Renal cortical epithelial cell (primary cell): ENCODE data around the gene FAF1. TPM values are rescaled to one million over a fixed set of nuclear protein-coding genes. Genes with fewer than 3 reads are reported as not detected.

Experiments used
- DNase-seq: peaks from one replicate; pipeline ENCODE4 v3.0.0-alpha.2; 2011; ENCODE audit warnings: low read depth
- total RNA-seq: library from RNA; depleted of rRNA; stranded (reverse); fragments of >200 nt; gene quantifications from 2 replicates; pipeline ENCODE4 v1.2.3, GENCODE V29; 2014

FAF1 gene
- total RNA-seq, 1 donor from 2014 or later = 92.6 TPM

DNA sequence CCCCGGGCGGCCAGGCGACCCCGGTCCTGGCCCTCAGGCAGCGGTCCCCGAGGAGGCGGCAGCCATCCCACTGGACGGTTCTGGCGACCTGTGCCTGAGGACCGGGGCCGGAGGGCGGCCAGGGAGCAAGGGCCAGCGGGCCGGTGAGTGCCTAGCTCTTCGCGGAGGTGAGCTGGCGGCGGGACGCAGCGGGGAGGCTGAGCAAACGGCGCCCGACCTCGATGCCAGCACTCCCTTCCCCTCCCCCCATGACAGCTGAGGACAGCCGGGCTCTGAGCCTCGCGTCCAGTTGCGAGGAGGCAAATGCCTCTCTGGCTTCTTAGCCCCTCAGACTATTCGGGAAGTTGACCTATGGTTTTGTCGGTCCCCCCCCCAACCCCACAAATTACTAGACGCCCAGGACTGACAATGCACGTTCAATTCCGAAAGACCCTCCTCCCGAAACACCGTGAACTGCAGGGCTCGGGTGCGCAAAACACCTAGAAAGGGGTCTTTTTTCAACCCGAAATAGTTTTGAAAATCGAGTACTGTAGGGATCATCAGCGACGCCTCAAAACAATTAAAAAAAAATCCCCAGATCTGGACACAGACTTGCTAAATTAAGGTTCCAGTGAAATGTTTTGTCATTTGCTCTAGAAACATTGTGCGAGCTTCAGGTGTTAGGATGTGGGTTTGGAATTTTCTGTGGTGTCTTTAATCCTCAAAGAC, 18.2 kb upstream of the FAF1 start:
- no peak for DNase-seq

DNA sequence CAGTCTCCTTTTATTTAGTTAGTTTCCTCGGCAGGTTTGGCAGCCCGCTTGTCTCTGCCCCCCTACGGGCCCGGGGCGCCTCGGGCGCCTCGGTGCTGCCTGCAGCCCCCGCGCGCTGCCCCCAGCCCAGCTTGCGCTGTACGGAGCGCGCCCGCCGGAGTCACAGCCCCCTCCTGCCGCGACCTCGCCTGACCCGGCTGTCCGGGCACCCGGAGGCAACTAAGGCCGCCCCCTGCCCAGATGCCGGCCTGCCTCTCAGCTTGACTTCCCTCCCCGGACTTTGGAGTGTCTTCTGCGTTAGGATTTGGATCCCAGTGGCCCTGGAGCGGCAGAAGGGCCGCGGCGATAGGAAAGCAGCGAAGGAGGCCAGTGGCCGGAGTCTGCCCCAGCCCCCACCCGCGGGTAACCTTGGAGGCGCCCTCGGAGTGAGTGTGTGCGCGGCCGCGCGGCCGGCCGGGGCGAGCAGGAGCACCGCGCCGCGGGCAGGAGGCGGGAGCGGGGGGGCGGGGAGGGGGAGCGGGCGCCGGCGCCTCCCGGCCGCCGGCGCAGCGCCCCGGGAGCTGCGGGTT, 17.6 kb upstream of the FAF1 start:
- no peak for DNase-seq

DNA sequence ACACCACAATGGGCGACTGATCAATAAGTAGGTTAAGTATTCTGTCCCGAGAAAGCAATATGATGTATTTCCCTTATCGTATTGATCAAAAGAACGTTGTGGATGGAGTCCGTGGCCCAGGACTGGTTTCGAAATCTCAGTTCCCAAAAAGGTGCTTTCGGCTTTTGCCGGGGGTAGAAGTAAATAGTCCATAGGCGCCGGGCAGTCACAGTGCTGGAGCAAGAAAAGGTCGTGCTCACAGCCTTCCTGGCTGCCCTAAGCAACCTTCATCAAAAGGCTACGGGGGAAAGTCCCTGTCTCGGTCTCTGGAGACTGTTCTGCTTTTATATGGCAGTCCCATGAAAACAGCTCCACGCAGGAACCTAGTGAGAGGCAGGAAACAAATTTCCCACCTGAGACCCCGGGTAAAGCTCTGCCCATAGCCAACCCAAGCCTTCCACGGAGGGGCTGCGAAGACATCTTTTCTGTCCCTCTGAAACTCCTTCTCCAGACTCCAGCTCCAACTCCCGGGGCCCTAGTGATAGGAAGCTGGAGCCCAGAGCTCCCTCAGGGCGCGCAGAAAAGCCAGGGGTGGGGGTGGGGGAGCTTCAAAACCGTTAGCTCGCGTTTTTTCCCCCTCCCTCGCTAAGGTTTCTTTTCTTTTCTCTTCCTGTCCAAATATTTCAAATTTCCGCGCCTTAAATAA, 17.0 kb upstream of the FAF1 start:
- no peak for DNase-seq

GRCh38 chr1:50976111-50976889, 16.2 kb upstream of the FAF1 start:
- no peak for DNase-seq

GRCh38 chr1:50975436-50975835, 15.4 kb upstream of the FAF1 start:
- DNase-seq = no peak

DNA sequence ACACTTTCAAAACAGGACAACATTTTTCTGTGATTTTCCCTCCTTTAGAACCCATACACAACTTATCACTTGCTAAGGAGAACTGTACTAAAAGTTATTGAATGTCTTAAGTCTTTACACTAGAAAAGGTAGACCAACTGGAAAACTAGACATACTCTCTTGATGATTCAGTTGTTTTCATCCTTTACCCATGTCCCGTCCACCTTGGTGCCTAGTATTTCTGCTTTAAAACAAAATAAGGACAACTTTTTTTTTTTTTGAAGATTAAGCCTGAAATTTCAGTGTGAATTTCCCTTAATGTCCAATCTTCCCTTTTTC, 14.5 kb upstream of the FAF1 start:
- DNase-seq = no peak

DNA sequence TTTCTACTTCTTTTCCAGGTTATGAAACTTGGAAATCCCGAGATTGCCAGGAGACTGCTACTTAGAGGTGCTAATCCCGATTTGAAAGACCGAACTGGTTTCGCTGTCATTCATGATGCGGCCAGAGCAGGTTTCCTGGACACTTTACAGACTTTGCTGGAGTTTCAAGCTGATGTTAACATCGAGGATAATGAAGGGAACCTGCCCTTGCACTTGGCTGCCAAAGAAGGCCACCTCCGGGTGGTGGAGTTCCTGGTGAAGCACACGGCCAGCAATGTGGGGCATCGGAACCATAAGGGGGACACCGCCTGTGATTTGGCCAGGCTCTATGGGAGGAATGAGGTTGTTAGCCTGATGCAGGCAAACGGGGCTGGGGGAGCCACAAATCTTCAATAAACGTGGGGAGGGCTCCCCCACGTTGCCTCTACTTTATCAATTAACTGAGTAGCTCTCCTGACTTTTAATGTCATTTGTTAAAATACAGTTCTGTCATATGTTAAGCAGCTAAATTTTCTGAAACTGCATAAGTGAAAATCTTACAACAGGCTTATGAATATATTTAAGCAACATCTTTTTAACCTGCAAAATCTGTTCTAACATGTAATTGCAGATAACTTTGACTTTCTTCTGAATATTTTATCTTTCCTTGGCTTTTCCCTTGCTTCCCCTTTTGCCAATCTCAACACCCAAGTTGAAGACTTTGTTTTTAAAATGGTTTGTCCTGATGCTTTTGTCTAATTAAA, 14.0 kb upstream of the FAF1 start:
- DNase-seq = no peak

DNA sequence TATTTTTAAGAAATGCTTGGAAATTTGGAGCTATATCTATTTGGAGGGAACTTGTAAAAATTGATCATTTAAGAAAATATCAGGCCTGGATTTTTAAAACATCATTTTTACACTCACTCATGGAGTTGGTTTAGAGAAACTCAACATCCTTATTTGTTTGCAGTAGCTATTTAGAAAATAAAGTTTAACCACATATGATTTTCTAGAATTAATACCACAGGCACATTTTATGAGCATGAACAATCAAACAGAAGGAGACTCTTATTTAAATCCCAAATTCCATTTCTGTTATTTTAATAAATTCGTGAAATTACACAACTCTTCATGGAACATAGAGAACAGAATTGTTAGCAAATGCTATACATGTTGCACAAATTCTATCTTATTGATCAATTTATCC, 13.2 kb upstream of the FAF1 start:
- no peak for DNase-seq

DNA sequence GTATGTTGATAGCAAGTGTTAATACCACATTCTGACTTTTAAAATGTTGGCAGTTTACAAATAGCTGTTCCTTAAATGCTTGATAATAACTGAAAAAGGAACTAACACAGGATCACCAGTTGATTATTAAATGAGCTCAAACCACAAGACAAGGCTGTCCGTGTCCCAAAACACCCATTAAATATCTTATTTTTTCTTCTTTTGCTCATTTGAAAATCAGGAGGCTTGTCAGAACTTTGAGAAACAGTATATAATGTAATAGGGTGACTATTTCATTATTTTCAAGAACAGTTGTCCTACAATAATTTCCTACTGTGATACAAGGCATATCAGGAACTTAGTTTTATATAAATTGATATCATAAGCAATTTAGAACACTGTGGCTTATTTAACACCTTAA, 12.7 kb upstream of the FAF1 start:
- DNase-seq = no peak

DNA sequence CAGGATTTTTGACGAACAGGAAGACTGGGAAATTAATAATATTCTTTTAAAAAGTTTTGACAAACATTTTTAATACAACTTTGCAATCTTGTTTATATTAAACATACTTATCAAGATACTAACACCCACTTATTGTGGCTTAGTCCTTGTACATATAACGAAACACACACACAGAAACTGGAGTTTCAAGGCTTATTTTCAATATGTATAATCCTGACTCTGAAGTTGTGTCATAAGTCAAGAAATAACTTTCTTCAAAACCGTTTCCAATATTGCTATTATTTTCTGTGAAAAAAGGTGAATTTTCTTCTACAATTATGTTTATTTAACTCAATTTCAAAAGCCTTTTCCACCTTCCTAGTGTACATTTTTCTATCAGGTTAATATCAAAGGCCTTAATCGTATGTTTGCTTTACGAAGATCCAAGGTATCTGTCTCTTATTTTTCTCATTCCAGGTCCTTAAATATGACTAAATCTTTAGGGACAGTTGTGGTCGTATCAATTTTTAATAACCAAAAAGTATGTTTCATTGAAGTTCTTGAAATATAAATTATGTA, 11.8 kb upstream of the FAF1 start:
- no peak for DNase-seq

DNA sequence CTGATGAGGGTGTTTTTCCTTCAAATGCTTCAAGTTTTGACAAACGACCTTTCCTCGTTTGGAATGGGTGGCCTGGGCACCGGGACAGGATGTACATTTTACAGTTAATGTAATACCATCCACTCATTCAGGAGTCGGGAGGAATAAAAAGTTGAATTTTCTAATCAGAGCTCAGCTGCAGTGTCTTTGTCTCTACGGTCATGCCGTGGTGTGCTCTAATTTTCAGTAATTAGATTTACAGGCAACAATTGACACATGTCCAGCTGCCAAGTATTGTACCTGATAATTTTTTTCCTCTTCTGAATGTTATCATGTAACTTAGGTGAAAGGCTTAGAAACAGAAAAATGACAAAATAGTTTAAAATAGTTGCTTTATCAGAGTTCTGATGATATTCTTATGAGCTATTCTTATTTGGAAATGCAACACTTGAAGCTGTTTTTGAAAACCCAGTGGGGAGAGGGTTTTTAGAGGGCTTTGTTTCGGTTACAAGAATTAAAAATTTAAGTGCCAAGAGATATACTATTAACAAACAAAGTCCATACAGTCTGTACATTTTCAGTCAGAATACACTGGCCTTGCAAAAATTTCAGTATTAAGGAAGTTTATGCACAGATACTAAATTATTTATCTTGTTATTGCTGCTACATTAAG, 11.0 kb upstream of the FAF1 start:
- DNase-seq = no peak

GRCh38 chr1:50970509-50970887, 10.4 kb upstream of the FAF1 start:
- DNase-seq = no peak

DNA sequence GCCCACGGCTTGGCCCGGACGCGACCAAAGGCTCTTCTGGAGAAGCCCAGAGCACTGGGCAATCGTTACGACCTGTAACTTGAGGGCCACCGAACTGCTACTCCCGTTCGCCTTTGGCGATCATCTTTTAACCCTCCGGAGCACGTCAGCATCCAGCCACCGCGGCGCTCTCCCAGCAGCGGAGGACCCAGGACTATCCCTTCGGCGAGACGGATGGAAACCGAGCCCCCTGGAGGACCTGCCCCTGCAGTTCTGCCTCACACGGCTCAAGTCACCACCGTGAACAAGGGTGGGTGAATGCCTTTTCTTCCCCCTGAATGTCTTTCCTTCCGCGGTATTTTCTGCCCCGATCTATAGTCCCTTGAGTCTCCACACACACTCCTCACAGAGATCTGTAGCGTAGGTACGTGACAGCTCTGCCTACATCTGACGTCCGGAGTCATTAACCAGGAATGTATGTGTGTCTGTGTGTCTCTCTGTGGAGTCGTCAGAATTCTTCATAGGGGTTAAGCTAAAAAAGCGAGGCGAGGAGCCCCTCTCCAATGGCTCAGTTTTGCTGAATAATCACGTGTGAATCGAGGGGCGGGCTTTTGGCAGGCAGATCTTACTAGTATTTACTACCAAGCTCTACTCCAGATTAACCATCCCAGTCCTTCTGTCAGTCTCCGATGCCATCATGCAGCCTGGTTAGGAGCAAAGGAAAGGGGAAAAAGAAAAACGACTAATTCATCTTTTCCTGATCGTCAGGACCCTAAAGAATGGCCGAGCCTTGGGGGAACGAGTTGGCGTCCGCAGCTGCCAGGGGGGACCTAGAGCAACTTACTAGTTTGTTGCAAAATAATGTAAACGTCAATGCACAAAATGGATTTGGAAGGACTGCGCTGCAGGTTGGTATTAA, 9.8 kb upstream of the FAF1 start, which contains the start of gene CDKN2C:
Gene CDKN2C (plus strand): TSS at position 635 of the 898 bp plus-strand sequence. CDS start 124 bp downstream, at position 759.
- DNase-seq = peak; percentile 76

DNA sequence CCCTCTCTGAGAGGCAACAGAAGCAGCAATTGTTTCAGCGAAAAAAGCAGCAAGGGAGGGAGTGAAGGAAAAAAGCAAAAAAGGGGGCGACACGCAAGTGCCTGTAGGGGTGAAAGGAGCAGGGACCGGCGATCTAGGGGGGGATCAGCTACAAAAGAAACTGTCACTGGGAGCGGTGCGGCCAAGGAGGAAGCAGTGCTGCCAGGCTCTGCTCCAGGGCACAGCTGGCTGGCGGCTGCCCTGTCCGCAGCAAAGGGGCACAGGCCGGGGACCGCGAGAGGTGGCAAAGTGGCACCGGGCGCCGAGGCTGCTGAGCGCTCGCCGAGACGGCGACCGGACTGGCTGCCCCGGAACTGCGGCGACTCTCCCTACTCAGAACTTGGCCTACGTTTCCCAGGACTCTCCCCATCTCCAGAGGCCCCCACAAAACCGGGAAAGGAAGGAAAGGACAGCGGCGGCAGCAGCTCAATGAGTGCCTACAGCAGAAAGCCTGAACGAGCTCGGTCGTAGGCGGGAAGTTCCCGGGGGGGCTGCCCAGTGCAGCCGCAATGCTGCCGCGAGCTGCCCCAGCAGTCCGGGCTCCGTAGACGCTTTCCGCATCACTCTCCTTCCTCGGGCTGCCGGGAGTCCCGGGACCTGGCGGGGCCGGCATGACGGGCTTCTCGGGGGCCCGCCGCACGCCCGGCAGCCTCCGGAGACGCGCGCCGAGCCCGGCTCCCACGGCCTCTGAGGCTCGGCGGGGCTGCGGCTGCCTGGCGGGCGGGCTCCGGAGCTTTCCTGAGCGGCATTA, 8.9 kb upstream of the FAF1 start:
- DNase-seq = no peak

- peak; percentile 74 for DNase-seq
Observed at GRCh38 chr1:50968158-50968820, 8.2 kb upstream of the FAF1 start.

DNA sequence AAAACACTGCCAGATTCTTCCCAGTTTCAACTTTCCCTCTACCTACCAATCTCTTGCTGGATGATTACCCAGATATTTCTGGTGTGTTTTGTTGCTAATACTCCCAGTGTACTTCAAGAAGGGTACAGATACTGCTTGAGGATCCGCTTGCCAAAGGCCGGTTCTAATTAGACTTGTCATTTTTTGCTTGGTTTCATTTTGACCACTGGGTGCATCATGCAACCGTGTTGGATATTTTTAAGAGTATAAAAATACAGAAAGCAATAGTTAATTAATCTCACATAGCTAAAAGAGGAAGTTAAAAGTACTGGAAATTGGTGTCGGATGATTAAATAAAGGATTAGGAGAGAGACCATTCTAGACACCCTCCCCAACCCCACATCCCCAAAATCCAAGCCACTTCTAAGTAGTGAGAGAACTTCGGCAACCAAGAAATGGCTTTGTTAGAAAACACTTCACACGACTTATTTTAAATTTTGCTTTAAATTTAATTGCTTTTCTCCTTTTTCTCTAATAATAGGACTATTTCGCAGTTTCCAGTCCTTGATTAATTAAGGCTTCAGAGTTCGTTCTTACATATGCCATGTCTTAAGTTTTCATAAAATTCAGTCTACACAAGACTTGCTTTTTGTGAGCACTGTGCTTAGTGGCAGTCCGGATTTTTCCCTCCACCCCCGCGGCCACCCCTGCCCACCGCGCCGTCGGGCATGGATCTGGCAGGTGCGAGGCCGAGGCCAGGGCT, 7.5 kb upstream of the FAF1 start:
- DNase-seq = no peak

DNA sequence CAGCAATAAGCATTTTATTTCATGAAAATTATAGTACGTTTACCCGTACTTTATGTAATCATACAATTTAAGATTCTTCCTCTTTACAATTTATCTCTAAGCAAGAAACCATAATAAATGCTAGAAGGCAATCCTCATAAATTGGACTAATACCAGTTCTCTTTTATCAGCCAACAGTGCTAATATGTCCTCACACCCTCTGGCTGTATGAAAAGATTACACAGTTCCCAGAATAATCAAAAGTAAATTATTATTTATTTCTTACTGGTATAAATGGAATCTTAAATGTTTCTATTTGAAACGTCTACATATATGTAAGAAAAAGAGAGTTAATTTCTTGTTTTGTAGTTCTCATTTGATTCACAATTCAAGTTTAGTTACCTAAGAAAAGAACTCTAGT, 6.9 kb upstream of the FAF1 start:
- no peak for DNase-seq

GRCh38 chr1:50964863-50965262, 4.8 kb upstream of the FAF1 start:
- DNase-seq = no peak
